GM18508 (cell line): ENCODE data around the gene MVD.

Source experiments
- ATAC-seq: cut with Tn5 transposase; IDR thresholded peaks from one replicate; pipeline ENCODE4 v1.9.1; 2021; ENCODE audit warnings: moderate number of reproducible peaks; ENCODE audit not compliant: insufficient read depth, unreplicated experiment

MVD gene

GRCh38 chr16:88662843-88663606, at the start of gene MVD:
Gene MVD (minus strand): TSS chr16:88663091. CDS start chr16:88663080, 11 bp downstream.
- ATAC-seq = peak; percentile 79

DNA sequence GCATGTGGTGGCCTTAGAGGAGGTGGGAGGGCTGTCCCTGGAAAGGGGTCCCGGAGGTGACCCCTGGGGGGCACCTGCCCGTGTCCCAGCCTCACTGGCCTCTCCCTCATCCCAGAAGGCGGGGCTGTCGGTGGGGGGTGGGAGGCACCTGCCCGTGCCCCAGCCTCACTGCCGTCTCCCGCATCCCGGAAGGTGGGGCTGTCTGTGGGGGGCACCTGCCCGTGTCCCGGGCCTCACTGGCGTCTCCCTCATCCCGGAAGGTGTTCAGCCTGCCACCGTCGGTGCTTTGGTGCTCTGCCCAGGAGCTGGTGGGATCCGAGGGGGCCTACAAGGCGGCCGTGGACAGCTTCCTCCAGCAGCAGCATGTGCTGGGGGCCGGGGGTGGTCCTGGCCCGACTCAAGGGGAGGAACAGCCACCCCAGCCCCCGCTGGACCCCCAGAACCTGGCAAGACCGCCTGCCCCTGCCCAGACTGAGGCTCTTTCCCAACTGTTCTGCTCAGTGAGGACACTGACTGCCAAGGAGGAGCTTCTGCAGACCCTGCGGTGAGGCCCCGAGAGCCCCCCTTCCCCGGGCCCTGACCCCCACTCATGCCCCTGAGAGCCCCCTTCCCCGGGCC, 49.6 kb upstream of the MVD start:
- ATAC-seq = no peak

- no peak for ATAC-seq
Measured at GRCh38 chr16:88711750-88712340, 49.0 kb upstream of the MVD start.

GRCh38 chr16:88710556-88710955, 47.7 kb upstream of the MVD start:
- no peak for ATAC-seq

GRCh38 chr16:88706965-88707826, 44.3 kb upstream of the MVD start:
- ATAC-seq = no peak

- no peak for ATAC-seq
Measured at GRCh38 chr16:88706229-88706964, 43.5 kb upstream of the MVD start, which contains the start of the genes CTU2 and RNF166. Gene CTU2 (plus strand): TSS chr16:88706503. CDS start chr16:88706531, 28 bp downstream. Gene RNF166 (minus strand): TSS chr16:88706408. CDS start chr16:88706325, 83 bp downstream.

DNA sequence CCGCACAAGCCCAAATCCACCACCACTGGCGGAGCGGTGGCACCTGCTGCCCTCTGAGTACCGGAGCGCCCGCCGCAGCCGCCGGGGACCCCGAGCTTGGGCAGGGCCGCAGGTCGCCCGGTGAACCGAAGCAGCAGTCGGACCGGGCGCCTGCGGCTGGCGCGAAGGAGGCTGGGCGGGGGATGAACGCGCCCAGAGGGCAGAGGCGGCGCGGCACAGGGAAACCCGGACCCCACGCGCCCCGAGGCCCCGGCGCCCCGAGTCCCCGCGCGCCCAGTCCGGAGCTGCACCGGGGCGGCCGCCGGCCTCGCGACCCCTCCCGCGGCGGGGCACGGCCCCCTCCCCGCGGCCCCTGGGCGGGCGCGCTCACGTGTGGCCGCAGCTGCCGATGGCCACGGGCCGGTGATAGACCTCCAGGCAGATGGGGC, 42.9 kb upstream of the MVD start:
- ATAC-seq = no peak

DNA sequence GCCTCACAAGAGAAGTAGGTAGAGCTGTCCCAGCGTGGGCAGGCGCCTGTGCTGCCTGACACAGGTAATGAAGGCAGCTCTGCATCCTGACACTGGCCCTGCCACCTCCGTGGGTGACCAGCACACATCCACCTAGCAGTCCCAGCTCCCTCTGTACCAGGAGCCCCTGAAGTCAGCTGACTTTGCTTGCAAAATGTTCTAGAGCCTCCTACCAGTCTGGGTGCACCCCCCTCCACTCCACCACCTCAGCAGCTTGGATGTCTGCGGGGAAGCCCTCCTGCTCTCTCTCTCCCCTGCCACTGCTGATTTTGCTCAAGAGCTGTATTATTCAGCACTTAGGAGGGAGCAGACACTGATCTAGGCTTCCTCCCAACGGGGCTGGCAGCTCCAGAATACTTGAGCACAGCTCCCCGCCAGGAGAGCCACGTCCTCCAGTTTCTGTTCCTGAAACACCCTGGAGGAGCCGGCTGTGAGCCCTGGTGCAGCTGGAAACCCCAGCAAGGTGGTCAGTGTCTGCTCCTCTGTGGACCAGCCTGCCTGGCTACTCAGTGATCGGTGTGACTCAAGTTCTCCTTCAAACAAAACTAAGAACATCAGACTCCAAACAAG, 42.3 kb upstream of the MVD start:
- no peak for ATAC-seq

- ATAC-seq = no peak
Measured at GRCh38 chr16:88703486-88704309, 40.8 kb upstream of the MVD start.

- ATAC-seq = no peak
Measured at GRCh38 chr16:88702371-88703210, 39.7 kb upstream of the MVD start.

DNA sequence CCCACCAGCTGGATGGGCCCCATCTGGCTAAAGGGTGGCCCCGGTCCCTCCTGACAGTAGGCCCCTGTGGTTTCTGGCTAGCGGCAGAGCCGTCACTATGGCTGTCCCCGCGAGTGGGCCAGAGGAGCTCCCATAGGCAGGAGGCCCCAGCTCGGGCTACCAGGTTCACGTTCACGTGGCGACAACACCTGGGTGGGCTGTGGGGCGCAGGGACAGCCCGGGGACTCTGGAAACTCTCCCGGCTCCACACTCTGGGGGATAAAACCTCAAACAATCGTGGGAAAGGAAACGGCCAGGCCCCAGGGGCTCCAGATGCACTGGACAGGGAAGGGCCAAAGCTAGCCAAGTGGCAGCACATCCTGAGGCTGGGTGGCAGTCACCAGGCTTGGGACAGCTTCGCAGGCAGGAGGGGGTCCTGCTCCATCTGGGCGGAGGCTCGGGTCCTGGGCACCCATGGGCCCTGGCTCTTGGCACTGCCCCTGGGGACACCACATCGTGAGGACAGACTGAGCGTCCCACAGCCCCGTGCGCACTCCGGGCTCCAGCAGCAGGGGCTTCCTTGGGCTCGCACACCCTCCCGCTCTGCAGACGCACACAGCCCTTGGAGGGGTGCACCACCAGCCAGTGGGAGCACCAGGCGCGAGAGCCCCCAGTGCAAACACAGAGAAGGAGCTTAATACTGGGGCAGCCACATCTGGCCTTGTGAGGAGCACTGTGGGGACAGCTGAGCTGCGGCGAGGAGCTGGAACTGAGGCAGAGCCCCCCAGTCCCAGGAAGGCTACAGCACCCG, 38.9 kb upstream of the MVD start:
- ATAC-seq = no peak

- ATAC-seq = no peak
Measured at GRCh38 chr16:88700636-88701482, 38.0 kb upstream of the MVD start.

DNA sequence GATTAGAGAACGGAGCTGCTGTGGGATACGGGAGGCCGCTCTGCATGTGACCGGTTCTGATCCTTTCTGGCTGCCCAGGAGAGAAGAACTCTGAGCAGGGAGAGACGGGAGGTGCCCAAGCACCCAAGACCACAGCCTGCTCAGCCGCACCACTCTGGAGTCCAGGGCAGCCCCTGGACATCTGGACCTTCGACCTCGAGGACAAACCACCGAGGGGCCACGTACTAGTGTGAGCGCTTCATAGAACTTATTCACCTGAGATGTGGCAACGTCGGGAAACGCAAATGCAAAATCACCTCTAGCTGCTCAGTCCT, 37.4 kb upstream of the MVD start:
- no peak for ATAC-seq

DNA sequence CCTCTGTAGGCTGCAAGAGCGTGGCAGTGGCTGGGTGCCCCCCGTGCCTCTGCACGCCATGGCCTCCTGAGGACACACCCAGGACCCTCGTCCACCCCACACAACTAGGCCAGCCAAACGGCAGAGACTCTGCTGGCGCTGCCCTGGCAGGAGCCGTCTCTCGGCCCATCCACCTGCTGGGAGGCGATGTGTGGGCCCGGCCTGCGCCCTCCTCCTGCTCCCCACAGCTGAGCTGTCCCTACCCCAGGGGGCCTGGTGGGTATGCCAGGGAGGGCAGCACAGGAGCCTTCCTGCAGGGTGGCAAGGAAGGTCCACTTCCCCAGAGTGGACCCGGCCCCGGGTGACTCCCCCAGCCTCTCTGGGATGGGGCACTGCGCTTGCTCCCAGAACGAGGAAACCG, 36.3 kb upstream of the MVD start:
- no peak for ATAC-seq

DNA sequence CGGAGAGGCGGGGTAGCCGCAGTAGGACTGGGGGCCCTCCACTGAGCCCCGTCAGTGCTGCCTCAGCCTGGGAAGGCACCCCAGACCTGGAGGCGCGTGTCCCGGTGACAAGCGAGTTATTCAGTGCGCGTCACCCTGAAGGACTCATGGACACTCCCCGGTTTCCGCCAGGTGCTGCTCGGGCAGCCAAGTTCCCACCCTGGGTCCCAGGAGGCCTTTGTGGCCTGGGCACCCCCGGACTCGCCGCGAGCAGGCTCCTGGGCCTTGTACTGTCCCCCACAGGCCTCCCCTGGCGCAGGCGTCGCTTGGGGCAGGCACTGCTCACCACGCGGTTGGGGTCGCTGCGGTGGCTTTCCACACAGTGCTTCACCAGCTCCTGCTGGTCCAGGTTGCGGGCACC, 35.8 kb upstream of the MVD start:
- ATAC-seq = no peak
